GM12878 (cell line): ENCODE data around the gene CUEDC1. TPM values are rescaled to one million over a fixed set of nuclear protein-coding genes. Genes with fewer than 3 reads are reported as not detected.

Source experiments
- ATAC-seq: fragments of 200-7000 bp; cut with Tn5 transposase; 3 replicates; pipeline ENCODE4 v1.9.1; 2020; ENCODE audit warnings: mild to moderate bottlenecking, moderate library complexity
- BruUV-seq: library from RNA; stranded (reverse); fragments of 400-500 nt; replicated peaks from 2 replicates; lab custom pipeline; 2021; lab: Mats Ljungman, UMichigan
- CTCF ChIA-PET: fragments of 300-600 bp; sonication (Branson Sonifier 250); formaldehyde crosslinking; extraction: SDS; loops from one replicate; lab custom pipeline; 2021; ENCODE audit warnings: inconsistent platforms; lab: Yijun Ruan, JAX
- POLR2A ChIA-PET: fragments of 350-600 bp; formaldehyde crosslinking; extraction: SDS; loops from one replicate; lab custom pipeline; 2021; ENCODE audit warnings: inconsistent platforms; lab: Charles Lee
- RAD21 ChIA-PET: fragments of 300-600 bp; sonication (Branson Sonifier 250); formaldehyde crosslinking; loops from one replicate; lab custom pipeline; 2023; ENCODE audit warnings: antibody characterized with exemption; ENCODE audit not compliant: unreplicated experiment; lab: Charles Lee
- SMC1A ChIA-PET: fragments of 300-600 bp; sonication (Branson Sonifier 250); formaldehyde crosslinking; loops from one replicate; lab custom pipeline; 2023; ENCODE audit not compliant: unreplicated experiment, uncharacterized antibody; lab: Charles Lee
- DNase-seq: peaks from one replicate; pipeline ENCODE4 v3.0.0-alpha.2; 2011; ENCODE audit warnings: low read depth, low spot score
- FAIRE-seq: peaks from 3 replicates; lab custom pipeline; 2011; peaks lifted over from hg19 to GRCh38; lab: Jason Lieb, UNC
- H2AFZ ChIP-seq: 2 replicates; pipeline ENCODE4 v1.6.0; 2011; ENCODE audit warnings: low read depth, low read length, control low read depth; ENCODE audit not compliant: control insufficient read depth
- H3K27ac ChIP-seq: 2 replicates; pipeline ENCODE4 v1.5.1; 2011; ENCODE audit warnings: control low read depth; ENCODE audit not compliant: control insufficient read depth, insufficient read depth
- H3K27me3 ChIP-seq, 2 experiments: replicated peaks in 1 of 2; 2 replicates each; pipeline versions ENCODE4 v1.6.0 to v1.6.1; 2011; ENCODE audit warnings: low read length in 1 of 2; ENCODE audit not compliant: control insufficient read depth in 2 of 2, insufficient read depth in 2 of 2
- H3K36me3 ChIP-seq, 2 experiments: 2 replicates each; pipeline ENCODE4 v1.5.1; 2011; ENCODE audit warnings: low read length in 1 of 2; ENCODE audit not compliant: control insufficient read depth in 2 of 2, insufficient read depth in 2 of 2
- H3K4me1 ChIP-seq: 2 replicates; pipeline ENCODE4 v1.6.1; 2011; ENCODE audit warnings: mild to moderate bottlenecking, low read length, moderate library complexity, mixed read lengths; ENCODE audit not compliant: control insufficient read depth, insufficient read depth
- H3K4me2 ChIP-seq: 2 replicates; pipeline ENCODE4 v1.6.0; 2011; ENCODE audit warnings: control low read depth; ENCODE audit not compliant: control insufficient read depth, insufficient read depth
- H3K4me3 ChIP-seq: fragments of 200-600 bp; sonication (generic); 2 replicates; pipeline ENCODE4 v1.5.1; 2016
- H3K79me2 ChIP-seq: 2 replicates; pipeline ENCODE4 v1.6.0; 2011; ENCODE audit warnings: low read length; ENCODE audit not compliant: control insufficient read depth, insufficient read depth
- H3K9ac ChIP-seq: 2 replicates; pipeline ENCODE4 v1.8.0; 2011; ENCODE audit warnings: low read length, control low read depth, mixed read lengths; ENCODE audit not compliant: control insufficient read depth, insufficient read depth
- H3K9me3 ChIP-seq: replicated peaks from 3 replicates; pipeline ENCODE4 v1.5.1; 2011; ENCODE audit warnings: mild to moderate bottlenecking, low read length; ENCODE audit not compliant: control insufficient read depth, insufficient read depth
- H4K20me1 ChIP-seq: 2 replicates; pipeline ENCODE4 v1.6.0; 2011; ENCODE audit not compliant: control insufficient read depth, insufficient read depth
- ASH2L ChIP-seq: fragments of 300-600, 200-600 bp; sonication (generic); IDR thresholded peaks from 2 replicates; pipeline ENCODE4 v1.6.1; 2017; ENCODE audit warnings: low read depth, mild to moderate bottlenecking, borderline replicate concordance
- BCL11A ChIP-seq: IDR thresholded peaks from 2 replicates; pipeline ENCODE4 v1.6.1; 2011; ENCODE audit warnings: low read depth, low read length
- BRCA1 ChIP-seq: IDR thresholded peaks from 2 replicates; pipeline ENCODE4 v1.6.1; 2011; ENCODE audit warnings: low read depth, low read length, improper control_type of control experiment
- CREM ChIP-seq: IDR thresholded peaks from 2 replicates; pipeline ENCODE4 v1.6.1; 2014; ENCODE audit warnings: antibody characterized with exemption, low read depth
- EED ChIP-seq: sonication (generic); IDR thresholded peaks from 2 replicates; pipeline ENCODE4 v1.6.1; 2016; ENCODE audit warnings: antibody characterized with exemption, low read depth
- FOXM1 ChIP-seq: IDR thresholded peaks from 2 replicates; pipeline ENCODE4 v1.6.1; 2012; ENCODE audit warnings: low read depth, mild to moderate bottlenecking, inconsistent platforms, low read length, moderate library complexity
- HDAC6 ChIP-seq: fragments of 200-600 bp; sonication (generic); IDR thresholded peaks from one replicate; pipeline ENCODE4 v1.8.0; 2017; ENCODE audit warnings: antibody characterized with exemption; ENCODE audit not compliant: unreplicated experiment
- NBN ChIP-seq: fragments of 450-650 bp; IDR thresholded peaks from 2 replicates; pipeline ENCODE4 v1.6.1; 2016
- NFIC ChIP-seq: IDR thresholded peaks from 2 replicates; pipeline ENCODE4 v1.6.1; 2012; ENCODE audit warnings: low read depth, mild to moderate bottlenecking, inconsistent platforms, low read length, moderate library complexity
- PML ChIP-seq: IDR thresholded peaks from 2 replicates; pipeline ENCODE4 v1.6.1; 2012; ENCODE audit warnings: low read length, inconsistent platforms
- POLR2AphosphoS2 ChIP-seq: IDR thresholded peaks from 2 replicates; pipeline ENCODE4 v1.6.1; 2011; ENCODE audit warnings: low read depth, mild to moderate bottlenecking, low read length, improper control_type of control experiment, moderate library complexity
- USF2 ChIP-seq: IDR thresholded peaks from 2 replicates; pipeline ENCODE4 v1.6.1; 2011; ENCODE audit warnings: low read depth, low read length, improper control_type of control experiment, borderline replicate concordance
- WRNIP1 ChIP-seq: IDR thresholded peaks from 2 replicates; pipeline ENCODE4 v1.6.1; 2011; ENCODE audit warnings: low read depth, low read length, improper control_type of control experiment, borderline replicate concordance
- ZBTB33 ChIP-seq: fragments of 450-650 bp; IDR thresholded peaks from 2 replicates; pipeline ENCODE4 v1.6.1; 2017; ENCODE audit warnings: mild to moderate bottlenecking
- WGBS: methylation state at CpG from one replicate; pipeline ENCODE4 v1.1.6; 2016; ENCODE audit warnings: low lambda C conversion rate; ENCODE audit not compliant: insufficient replicate concordance, insufficient coverage; ENCODE audit errors: missing lambda C conversion rate; 5-methylcytosine and 5-hydroxymethylcytosine counted together
- in situ Hi-C: fragments of 300-500 bp; cut with MboI; formaldehyde crosslinking; loops from 9 replicates; pipeline ENCODE4 v1.14.3; 2018; ENCODE audit warnings: mixed read lengths
- intact Hi-C: fragments of 100-400 bp; cut with micrococcal nuclease; formaldehyde crosslinking; loops from one replicate; pipeline ENCODE4 v1.14.2; 2022; ENCODE audit not compliant: unreplicated experiment
- polyA plus RNA-seq, 11 experiments: library from polyadenylated mRNA; depleted of rRNA in 4 of 11; unstranded in 6 of 11; stranded (reverse) in 5 of 11; fragments of >200 nt; fragmentation: Nextera tagmentation in 4 of 11; fragmentation: Illumina TruSeq in 1 of 11; extraction: Ambion mirVana in 4 of 11; extraction: Trizol in 1 of 11; gene quantifications; 1 replicate in 1 of 11; 2 replicates in 10 of 11; pipeline versions ENCODE4 v1.2.1 to v1.2.3, GENCODE V29; 2011 to 2016; ENCODE audit warnings: inconsistent platforms in 2 of 11, missing spikeins in 2 of 11, low read depth in 1 of 11
- total RNA-seq, 4 experiments: library from RNA; depleted of rRNA in 3 of 4; stranded (reverse); fragments of >200 nt in 3 of 4; fragmentation: Illumina TruSeq in 1 of 4; extraction: Trizol in 1 of 4; gene quantifications; 2 replicates each; pipeline versions ENCODE4 v1.2.1 to v1.2.3, GENCODE V29; 2013 to 2021
- TF ChIP-seq, protein P1 (sequence below): IDR thresholded peaks from 2 replicates; pipeline ENCODE4 v1.6.1; 2012; ENCODE audit warnings: low read depth, low read length, improper control_type of control experiment
- TF ChIP-seq, protein P2 (sequence below): IDR thresholded peaks from 2 replicates; pipeline ENCODE4 v1.6.1; 2012; ENCODE audit warnings: improper control_type of control experiment, low read depth, low read length; ENCODE audit not compliant: insufficient replicate concordance

The CUEDC1 gene
- total and polyA plus RNA-seq, 10 of the 15 experiments (the other 5 are each of a cell fraction or from before 2014, with no cell fraction given) = 0.24 to 7.4 (median 1.8) TPM

DNA sequence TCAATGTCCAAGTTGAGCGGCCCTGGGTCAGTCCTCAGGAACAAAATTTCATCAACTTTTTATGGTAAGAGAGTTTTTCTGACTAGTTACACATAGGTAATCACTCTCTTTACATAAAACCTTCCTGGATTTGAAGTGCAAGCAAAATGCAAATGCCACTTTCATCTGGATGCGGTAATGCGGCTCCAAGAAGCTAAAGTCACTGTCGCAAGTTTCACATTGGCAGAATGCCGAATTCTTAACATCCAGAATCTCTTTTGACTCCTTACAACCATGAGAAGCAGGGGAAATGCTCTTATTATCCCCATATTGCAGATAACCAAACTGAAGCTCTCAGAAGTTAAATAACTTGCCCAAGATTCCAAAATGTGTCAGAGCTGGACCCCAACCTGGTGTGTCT, 135.3 kb downstream of the CUEDC1 start (continued):
- TF ChIP-seq USF2 = no peak
- TF ChIP-seq HDAC6 = no peak
- no peak for TF ChIP-seq ASH2L
- no peak for TF ChIP-seq BCL11A

DNA sequence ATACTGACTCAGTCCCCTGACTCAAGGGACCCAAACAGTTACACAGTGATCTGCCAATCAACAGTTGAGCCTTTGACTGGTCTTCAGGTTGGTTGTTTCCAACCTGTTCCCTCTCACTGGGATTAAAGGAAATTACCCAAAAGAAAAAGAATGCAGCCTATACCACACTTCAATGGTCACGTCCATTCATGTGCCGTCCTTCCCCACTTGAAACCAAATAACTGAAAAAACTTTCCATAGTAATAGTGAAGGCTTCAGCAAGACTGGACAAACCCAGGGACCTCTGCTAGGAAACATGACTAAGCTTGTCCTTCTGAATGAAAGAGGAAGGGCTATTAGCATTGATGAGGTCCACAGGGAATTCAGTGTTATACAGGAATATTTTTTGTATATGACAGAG, 135.9 kb downstream of the CUEDC1 start:
- no peak for FAIRE-seq
- Histone ChIP-seq H3K4me1 (no peaks in the 10 kb centered on the region), H3K36me3 (no peaks in the 10 kb centered on the region), H3K27ac (no peak overlapping the region), H3K79me2 (no peaks in the 10 kb centered on the region), H4K20me1 (no peaks in the 10 kb centered on the region), H3K9ac (no peak overlapping the region), H3K9me3 (no peaks in the 10 kb centered on the region), H3K4me2 (no peak overlapping the region), H3K4me3 (no peak overlapping the region), H2AFZ (no peak overlapping the region), H3K27me3 (no peaks in the 10 kb centered on the region; a peak in 1 of 4 replicates)
- WGBS = 29% methylated on average over 2 of the region's 2 CpGs
- SMC1A ChIA-PET = no interaction called here
- RAD21 ChIA-PET = no interaction called here
- TF ChIP-seq EED (no peak), CREM (no peak), ZBTB33 (no peak), WRNIP1 (no peak), POLR2AphosphoS2 (no peak), PML (no peak), NBN (no peak), FOXM1 (no peak), BRCA1 (no peak), NFIC (no peak)
- TF ChIP-seq, protein P1, sequence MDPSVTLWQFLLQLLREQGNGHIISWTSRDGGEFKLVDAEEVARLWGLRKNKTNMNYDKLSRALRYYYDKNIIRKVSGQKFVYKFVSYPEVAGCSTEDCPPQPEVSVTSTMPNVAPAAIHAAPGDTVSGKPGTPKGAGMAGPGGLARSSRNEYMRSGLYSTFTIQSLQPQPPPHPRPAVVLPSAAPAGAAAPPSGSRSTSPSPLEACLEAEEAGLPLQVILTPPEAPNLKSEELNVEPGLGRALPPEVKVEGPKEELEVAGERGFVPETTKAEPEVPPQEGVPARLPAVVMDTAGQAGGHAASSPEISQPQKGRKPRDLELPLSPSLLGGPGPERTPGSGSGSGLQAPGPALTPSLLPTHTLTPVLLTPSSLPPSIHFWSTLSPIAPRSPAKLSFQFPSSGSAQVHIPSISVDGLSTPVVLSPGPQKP = no peak
- TF ChIP-seq, protein P2, sequence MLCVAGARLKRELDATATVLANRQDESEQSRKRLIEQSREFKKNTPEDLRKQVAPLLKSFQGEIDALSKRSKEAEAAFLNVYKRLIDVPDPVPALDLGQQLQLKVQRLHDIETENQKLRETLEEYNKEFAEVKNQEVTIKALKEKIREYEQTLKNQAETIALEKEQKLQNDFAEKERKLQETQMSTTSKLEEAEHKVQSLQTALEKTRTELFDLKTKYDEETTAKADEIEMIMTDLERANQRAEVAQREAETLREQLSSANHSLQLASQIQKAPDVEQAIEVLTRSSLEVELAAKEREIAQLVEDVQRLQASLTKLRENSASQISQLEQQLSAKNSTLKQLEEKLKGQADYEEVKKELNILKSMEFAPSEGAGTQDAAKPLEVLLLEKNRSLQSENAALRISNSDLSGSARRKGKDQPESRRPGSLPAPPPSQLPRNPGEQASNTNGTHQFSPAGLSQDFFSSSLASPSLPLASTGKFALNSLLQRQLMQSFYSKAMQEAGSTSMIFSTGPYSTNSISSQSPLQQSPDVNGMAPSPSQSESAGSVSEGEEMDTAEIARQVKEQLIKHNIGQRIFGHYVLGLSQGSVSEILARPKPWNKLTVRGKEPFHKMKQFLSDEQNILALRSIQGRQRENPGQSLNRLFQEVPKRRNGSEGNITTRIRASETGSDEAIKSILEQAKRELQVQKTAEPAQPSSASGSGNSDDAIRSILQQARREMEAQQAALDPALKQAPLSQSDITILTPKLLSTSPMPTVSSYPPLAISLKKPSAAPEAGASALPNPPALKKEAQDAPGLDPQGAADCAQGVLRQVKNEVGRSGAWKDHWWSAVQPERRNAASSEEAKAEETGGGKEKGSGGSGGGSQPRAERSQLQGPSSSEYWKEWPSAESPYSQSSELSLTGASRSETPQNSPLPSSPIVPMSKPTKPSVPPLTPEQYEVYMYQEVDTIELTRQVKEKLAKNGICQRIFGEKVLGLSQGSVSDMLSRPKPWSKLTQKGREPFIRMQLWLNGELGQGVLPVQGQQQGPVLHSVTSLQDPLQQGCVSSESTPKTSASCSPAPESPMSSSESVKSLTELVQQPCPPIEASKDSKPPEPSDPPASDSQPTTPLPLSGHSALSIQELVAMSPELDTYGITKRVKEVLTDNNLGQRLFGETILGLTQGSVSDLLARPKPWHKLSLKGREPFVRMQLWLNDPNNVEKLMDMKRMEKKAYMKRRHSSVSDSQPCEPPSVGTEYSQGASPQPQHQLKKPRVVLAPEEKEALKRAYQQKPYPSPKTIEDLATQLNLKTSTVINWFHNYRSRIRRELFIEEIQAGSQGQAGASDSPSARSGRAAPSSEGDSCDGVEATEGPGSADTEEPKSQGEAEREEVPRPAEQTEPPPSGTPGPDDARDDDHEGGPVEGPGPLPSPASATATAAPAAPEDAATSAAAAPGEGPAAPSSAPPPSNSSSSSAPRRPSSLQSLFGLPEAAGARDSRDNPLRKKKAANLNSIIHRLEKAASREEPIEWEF = no peak
- ATAC-seq = no peak
- no peak for DNase-seq
- BruUV-seq = no TSS peak
- POLR2A ChIA-PET = no interaction called here
- CTCF ChIA-PET = interaction anchor here (7.2 kb wide), 1 partner anchor 12 kb away, joined by 55 read pairs; no protein-coding TSS in a partner anchor
- intact Hi-C loops = no loop called here
- in situ Hi-C loops = no loop called here
